A549 (cell line): Measurements from ENCODE around the gene FBP1. TPM values are rescaled to one million over a fixed set of nuclear protein-coding genes. Genes with fewer than 3 reads are reported as not detected.
A peak's percentile ranks its signal among the peaks of the same experiment; 100 is the strongest.

Experiments
- ATAC-seq, 2 experiments: fragments of 200-7000 bp in 1 of 2; fragments of >200 bp in 1 of 2; cut with Nextera tagmentation in 1 of 2; cut with Tn5 transposase in 1 of 2; 3 replicates each; pipeline versions ENCODE4 v1.8.0 to v1.9.1; 2018 to 2020; ENCODE audit warnings: mild to moderate bottlenecking in 1 of 2, moderate library complexity in 1 of 2
- CTCF ChIA-PET: fragments of 300-600 bp; sonication (Branson Sonifier 250); formaldehyde crosslinking; extraction: SDS; loops from one replicate; lab custom pipeline; 2021; ENCODE audit warnings: antibody characterized with exemption, inconsistent platforms; lab: Yijun Ruan, JAX
- POLR2A ChIA-PET: fragments of 350-600 bp; formaldehyde crosslinking; extraction: SDS; loops from one replicate; lab custom pipeline; 2021; ENCODE audit warnings: antibody characterized with exemption, inconsistent platforms; lab: Yijun Ruan, JAX
- DNase-seq, 2 experiments: peaks; one replicate each; pipeline versions ENCODE4 v3.0.0 to v3.0.0-alpha.2; 2011 to 2016; ENCODE audit warnings: low read depth in 1 of 2, low spot score in 1 of 2
- FAIRE-seq: peaks from 2 replicates; lab custom pipeline; 2011; peaks lifted over from hg19 to GRCh38; lab: Jason Lieb, UNC
- H3K27ac ChIP-seq, 2 experiments: fragments of >200 bp; sonication (Bioruptor Twin); formaldehyde crosslinking; 3 replicates each; pipeline ENCODE4 v1.5.1; 2016 to 2017
- H3K4me1 ChIP-seq: fragments of >200 bp; sonication (Bioruptor Twin); formaldehyde crosslinking; 3 replicates; pipeline ENCODE4 v1.6.1; 2016
- H3K4me2 ChIP-seq: fragments of >200 bp; sonication (Bioruptor Twin); formaldehyde crosslinking; 3 replicates; pipeline ENCODE4 v1.6.1; 2016
- H3K4me3 ChIP-seq: fragments of >200 bp; sonication (Bioruptor Twin); formaldehyde crosslinking; 3 replicates; pipeline ENCODE4 v1.5.1; 2016
- H3K9me3 ChIP-seq: fragments of >200 bp; sonication (Bioruptor Twin); formaldehyde crosslinking; 3 replicates; pipeline ENCODE4 v1.6.1; 2016
- CEBPB ChIP-seq, 2 experiments: fragments of >200 bp in 1 of 2; sonication (Bioruptor Twin) in 1 of 2; formaldehyde crosslinking in 1 of 2; IDR thresholded peaks; 2 replicates each; pipeline ENCODE4 v1.6.1; 2012 to 2016
- CTCF ChIP-seq: fragments of >200 bp; sonication (Bioruptor Twin); formaldehyde crosslinking; IDR thresholded peaks from 3 replicates; pipeline ENCODE4 v1.5.1; 2016
- ELK1 ChIP-seq: fragments of 150-350 bp; IDR thresholded peaks from 2 replicates; pipeline ENCODE4 v1.6.1; 2014; ENCODE audit warnings: low read depth, mild to moderate bottlenecking, low read length
- ESRRA ChIP-seq: fragments of 150-350 bp; IDR thresholded peaks from 2 replicates; pipeline ENCODE4 v1.6.1; 2014; ENCODE audit warnings: mild to moderate bottlenecking, low read length, borderline replicate concordance
- FOXS1 ChIP-seq: fragments of 250-450 bp; sonication (Bioruptor Pico); IDR thresholded peaks from 2 replicates; pipeline ENCODE4 v1.5.0; 2020; ENCODE audit warnings: mild to moderate bottlenecking, moderate library complexity
- GATA3 ChIP-seq: IDR thresholded peaks from 2 replicates; pipeline ENCODE4 v1.6.1; 2012; ENCODE audit warnings: borderline replicate concordance
- HDAC2 ChIP-seq: fragments of 200-600 bp; sonication (generic); IDR thresholded peaks from 2 replicates; pipeline ENCODE4 v1.6.1; 2016
- HES2 ChIP-seq: fragments of >200 bp; sonication (Bioruptor Twin); formaldehyde crosslinking; IDR thresholded peaks from 2 replicates; pipeline ENCODE4 v1.6.1; 2016
- HMGXB4 ChIP-seq: fragments of 250-450 bp; sonication (Bioruptor Pico); IDR thresholded peaks from 2 replicates; pipeline ENCODE4 v1.5.0; 2021; ENCODE audit warnings: mild to moderate bottlenecking, moderate library complexity, borderline replicate concordance
- HOXB13 ChIP-seq: fragments of 250-450 bp; sonication (Bioruptor Pico); IDR thresholded peaks from 2 replicates; pipeline ENCODE4 v1.5.0; 2020; ENCODE audit warnings: low read depth, mild to moderate bottlenecking, moderate library complexity
- JUN ChIP-seq, 2 experiments: fragments of >200 bp; sonication (Bioruptor Twin); formaldehyde crosslinking; IDR thresholded peaks; 2 replicates in 1 of 2; 3 replicates in 1 of 2; pipeline ENCODE4 v1.6.1; 2016 to 2017
- KDM5A ChIP-seq: fragments of 200-600 bp; sonication (generic); IDR thresholded peaks from 2 replicates; pipeline ENCODE4 v1.6.1; 2016; ENCODE audit warnings: antibody characterized with exemption, mild to moderate bottlenecking
- RAD21 ChIP-seq, 2 experiments: fragments of >200 bp in 1 of 2; sonication (Bioruptor Twin) in 1 of 2; formaldehyde crosslinking in 1 of 2; IDR thresholded peaks in 1 of 2; conservative IDR thresholded peaks in 1 of 2; 2 replicates in 1 of 2; 3 replicates in 1 of 2; pipeline ENCODE4 v1.6.1; 2012 to 2018; ENCODE audit warnings: inconsistent platforms in 1 of 2
- RCOR1 ChIP-seq: fragments of 150-350 bp; IDR thresholded peaks from 2 replicates; pipeline ENCODE4 v1.6.1; 2014; ENCODE audit warnings: antibody characterized with exemption, low read length, low read depth
- SMC3 ChIP-seq: fragments of >200 bp; sonication (Bioruptor Twin); formaldehyde crosslinking; IDR thresholded peaks from 3 replicates; pipeline ENCODE4 v1.6.1; 2018; ENCODE audit warnings: inconsistent platforms
- ZFP36 ChIP-seq: fragments of 450-650 bp; IDR thresholded peaks from 2 replicates; pipeline ENCODE4 v1.6.1; 2014; ENCODE audit warnings: borderline replicate concordance; ENCODE audit not compliant: partially characterized antibody
- WGBS: methylation state at CpG from one replicate; pipeline ENCODE4 v1.1.6; 2017; ENCODE audit errors: missing lambda C conversion rate; 5-methylcytosine and 5-hydroxymethylcytosine counted together
- polyA plus RNA-seq, 4 experiments: library from polyadenylated mRNA; depleted of rRNA in 3 of 4; stranded (reverse); fragments of >200 nt; fragmentation: RNase III in 1 of 4; extraction: RNeasy Plus Mini Kit Qiagen cat#74134 plus additional on column Dnase treatment in 1 of 4; gene quantifications; 2 replicates in 3 of 4; 3 replicates in 1 of 4; pipeline ENCODE4 v1.2.3, GENCODE V29; 2011 to 2017
- TF ChIP-seq, protein P1 (sequence below): IDR thresholded peaks from 2 replicates; pipeline ENCODE4 v1.6.1; 2012; ENCODE audit warnings: low read depth, borderline replicate concordance
- TF ChIP-seq, protein P2 (sequence below): IDR thresholded peaks from 2 replicates; pipeline ENCODE4 v1.6.1; 2012

Gene FBP1
- polyA plus RNA-seq, 2 of the 4 experiments (the other 2 are of a cell fraction) = not detected

DNA sequence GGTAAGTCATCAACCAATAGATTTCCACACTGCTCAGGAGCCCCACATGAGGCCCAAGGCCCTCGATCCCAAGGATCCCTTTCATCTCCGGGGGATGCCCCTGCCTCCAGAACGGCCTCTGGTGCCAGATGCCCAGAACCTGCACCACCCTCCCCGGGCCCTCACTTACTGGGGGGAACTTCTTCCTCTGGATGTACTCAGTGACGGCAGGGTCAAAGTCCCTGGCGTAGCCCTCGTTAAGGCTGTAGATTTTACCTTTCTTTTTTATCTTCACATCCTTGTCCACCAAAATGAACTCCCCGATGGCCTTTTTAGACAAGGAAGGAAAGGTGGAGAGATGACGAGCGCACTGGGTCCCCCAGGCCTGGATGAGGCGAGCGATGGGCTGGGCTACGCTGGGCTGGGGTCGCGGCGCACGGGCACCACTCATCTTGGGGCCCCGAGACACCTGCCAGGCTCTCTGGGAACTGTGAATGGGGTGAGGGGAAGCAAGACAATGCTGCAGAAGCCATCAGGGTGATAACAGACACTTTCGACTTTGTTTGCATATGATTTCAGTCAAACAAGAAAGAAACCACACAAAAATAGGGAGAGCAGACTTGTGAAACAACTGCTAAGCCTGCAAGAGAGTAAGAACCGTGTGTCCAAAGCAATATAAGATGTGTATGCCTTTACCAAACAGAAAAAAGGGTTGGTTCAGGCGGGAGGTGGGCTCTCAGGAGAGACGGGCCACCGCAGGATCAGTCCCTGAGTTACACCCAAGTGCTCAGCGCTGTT lies 32.5 kb downstream of the FBP1 start:
- no peak overlapping the region for H3K4me3 ChIP-seq
- no peak for DNase-seq
- TF ChIP-seq ZFP36 (no peak), GATA3 (no peak), ESRRA (no peak), RCOR1 (no peak), SMC3 (no peak), RAD21 (conservative IDR thresholded peaks at IDR 0.05 in 1 of 2, IDR thresholded peaks at IDR 0.05 in 1 of 2) (no peak), HMGXB4 (CRISPR knock-in tag) (no peak), HOXB13 (CRISPR knock-in tag) (no peak), KDM5A (no peak), FOXS1 (CRISPR knock-in tag) (no peak), JUN (IDR thresholded peaks at IDR 0.05) (no peak)
- TF ChIP-seq, protein P1, sequence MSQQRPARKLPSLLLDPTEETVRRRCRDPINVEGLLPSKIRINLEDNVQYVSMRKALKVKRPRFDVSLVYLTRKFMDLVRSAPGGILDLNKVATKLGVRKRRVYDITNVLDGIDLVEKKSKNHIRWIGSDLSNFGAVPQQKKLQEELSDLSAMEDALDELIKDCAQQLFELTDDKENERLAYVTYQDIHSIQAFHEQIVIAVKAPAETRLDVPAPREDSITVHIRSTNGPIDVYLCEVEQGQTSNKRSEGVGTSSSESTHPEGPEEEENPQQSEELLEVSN = no peak
- TF ChIP-seq, all 56 proteins: peak for 0
- POLR2A ChIA-PET = no interaction called here
- CTCF ChIA-PET = interaction anchor here (1.1 to 1.3 kb wide), 3 partner anchors 14 to 521 kb away, joined by 3 to 5 read pairs (median 4); partner anchors contain the start of genes FBP2 and PCAT7
- Histone ChIP-seq H3K27ac (no peak overlapping the region), H3K9me3 (no peaks in the 10 kb centered on the region), H3K4me2 (no peak overlapping the region), H3K4me1 (no peaks in the 10 kb centered on the region)
- no peak for FAIRE-seq
- 76% methylated on average over 24 of the region's 24 CpGs for WGBS
- no peak for ATAC-seq

DNA sequence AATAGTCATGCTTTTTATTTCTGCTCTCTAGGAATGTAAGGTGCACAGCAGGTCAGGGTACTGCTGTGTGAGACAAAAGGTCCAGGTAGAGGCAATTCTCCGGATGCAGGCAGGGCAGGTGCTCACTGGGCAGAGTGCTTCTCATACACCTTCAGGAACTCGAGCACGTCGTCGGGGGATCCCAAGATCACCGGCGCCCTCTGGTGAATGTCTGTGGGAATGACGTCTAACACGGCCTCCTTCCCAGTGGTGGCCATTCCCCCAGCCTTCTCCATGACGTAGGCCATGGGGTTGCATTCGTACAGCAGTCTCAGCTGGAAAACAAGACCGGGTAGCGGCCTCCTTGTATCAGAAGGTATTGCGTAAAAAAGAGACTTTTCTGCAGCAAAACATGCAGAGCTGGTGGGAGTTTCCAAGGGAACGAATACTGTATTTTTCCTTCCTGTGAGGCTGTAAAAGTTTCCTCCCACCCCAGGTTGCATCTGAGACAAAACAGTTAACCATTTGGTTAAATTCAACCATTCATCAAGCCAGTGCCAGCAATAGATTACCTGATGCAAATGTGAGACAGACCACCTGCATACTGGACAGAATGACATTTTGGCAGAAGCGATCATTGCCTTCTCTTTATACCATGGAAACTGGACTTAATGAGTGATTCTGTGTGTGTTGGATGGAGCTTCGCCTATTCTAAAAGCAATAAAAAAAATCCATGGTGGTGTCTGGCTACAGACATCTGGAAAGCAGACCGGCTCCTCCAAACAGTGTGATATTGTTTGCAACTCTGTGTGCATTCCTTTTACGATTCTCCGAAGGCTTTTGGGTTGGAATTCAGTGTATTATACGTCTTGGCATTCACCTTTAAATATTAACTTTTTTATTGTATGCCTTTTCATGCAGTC lies 35.8 kb downstream of the FBP1 start:
- H3K4me2 ChIP-seq = peak overlapping the region; percentile 58
- peak; percentile 90 to 96 for ATAC-seq
- no peaks in the 10 kb centered on the region for H3K4me1 ChIP-seq
- ChIA-PET POLR2A (interaction anchor here (0.6 kb wide), 1 partner anchor 49 kb away, joined by 3 read pairs; no protein-coding TSS in a partner anchor), CTCF (interaction anchor here (0.6 to 1.8 kb wide), 15 partner anchors 8 to 229 kb away, joined by 3 to 15 read pairs (median 4); partner anchors contain the start of genes FBP2 and PCAT7)
- H3K27ac ChIP-seq = no peak overlapping the region
- TF ChIP-seq SMC3 = peak; percentile 71
- peak in 1 of 2 experiments; percentile 3; a peak in 1 of 4 replicates for TF ChIP-seq CEBPB (IDR thresholded peaks at IDR 0.05)
- peak; percentile 71 for TF ChIP-seq CTCF
- TF ChIP-seq ELK1 = no peak
- TF ChIP-seq RAD21 (conservative IDR thresholded peaks at IDR 0.05 in 1 of 2, IDR thresholded peaks at IDR 0.05 in 1 of 2) = peak; percentile 68 to 75
- TF ChIP-seq HDAC2 = no peak
- no peak for TF ChIP-seq HES2
- TF ChIP-seq, protein P2, sequence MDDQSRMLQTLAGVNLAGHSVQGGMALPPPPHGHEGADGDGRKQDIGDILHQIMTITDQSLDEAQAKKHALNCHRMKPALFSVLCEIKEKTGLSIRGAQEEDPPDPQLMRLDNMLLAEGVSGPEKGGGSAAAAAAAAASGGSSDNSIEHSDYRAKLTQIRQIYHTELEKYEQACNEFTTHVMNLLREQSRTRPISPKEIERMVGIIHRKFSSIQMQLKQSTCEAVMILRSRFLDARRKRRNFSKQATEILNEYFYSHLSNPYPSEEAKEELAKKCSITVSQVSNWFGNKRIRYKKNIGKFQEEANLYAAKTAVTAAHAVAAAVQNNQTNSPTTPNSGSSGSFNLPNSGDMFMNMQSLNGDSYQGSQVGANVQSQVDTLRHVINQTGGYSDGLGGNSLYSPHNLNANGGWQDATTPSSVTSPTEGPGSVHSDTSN = no peak
- no peak overlapping the region for H3K4me3 ChIP-seq
- no peaks in the 10 kb centered on the region for H3K9me3 ChIP-seq
- FAIRE-seq = peak; percentile 72
- peak; percentile 77 to 94 for DNase-seq
- 29% methylated on average over 21 of the region's 21 CpGs for WGBS
